A673 (cell line): ENCODE data around the gene FTO. TPM values are rescaled to one million over a fixed set of nuclear protein-coding genes. Genes with fewer than 3 reads are reported as not detected.
"Not testable (repeated sequence)": the region's sequence is repeated elsewhere in the genome, so short reads cannot be mapped to it uniquely, and the experiment has no call there.

Source experiments
- BruUV-seq: library from RNA; stranded (reverse); fragments of 400-500 nt; replicated peaks from 2 replicates; lab custom pipeline; 2021; lab: Mats Ljungman, UMichigan
- CTCF ChIA-PET: fragments of 300-600 bp; sonication (Branson Sonifier 250); formaldehyde crosslinking; loops from one replicate; lab custom pipeline; 2022; ENCODE audit warnings: antibody characterized with exemption; lab: Charles Lee
- POLR2A ChIA-PET: fragments of 300-600 bp; sonication (Branson Sonifier 250); formaldehyde crosslinking; loops from one replicate; lab custom pipeline; 2022; ENCODE audit warnings: antibody characterized with exemption; ENCODE audit not compliant: low non-redundant PET; lab: Charles Lee
- DNase-seq: peaks from one replicate; pipeline ENCODE4 v3.0.0-alpha.2; 2015; ENCODE audit warnings: low spot score
- H3K27ac ChIP-seq: fragments of 200-600 bp; sonication (generic); 2 replicates; pipeline ENCODE4 v1.5.1; 2016; ENCODE audit warnings: mixed run types, low read depth, mild to moderate bottlenecking, mixed read lengths, antibody characterized with exemption, low read length; ENCODE audit not compliant: poor library complexity, severe bottlenecking
- H3K27me3 ChIP-seq: fragments of 200-600 bp; sonication (generic); replicated peaks from 2 replicates; pipeline ENCODE4 v1.6.1; 2017; ENCODE audit warnings: mixed run types, low read depth, mild to moderate bottlenecking, mixed read lengths, antibody characterized with exemption, low read length; ENCODE audit not compliant: insufficient read depth, poor library complexity
- H3K36me3 ChIP-seq: fragments of 200-600 bp; sonication (generic); 2 replicates; pipeline ENCODE4 v1.6.1; 2016; ENCODE audit warnings: mixed run types, mild to moderate bottlenecking, mixed read lengths, antibody characterized with exemption, low read length; ENCODE audit not compliant: insufficient read depth, poor library complexity, severe bottlenecking
- H3K4me1 ChIP-seq: fragments of 200-600 bp; sonication (generic); 2 replicates; pipeline ENCODE4 v1.6.1; 2017; ENCODE audit warnings: mixed run types, mild to moderate bottlenecking, mixed read lengths, antibody characterized with exemption, low read length; ENCODE audit not compliant: insufficient read depth, poor library complexity, severe bottlenecking
- H3K4me3 ChIP-seq: fragments of 200-600 bp; sonication (generic); 2 replicates; pipeline ENCODE4 v1.5.1; 2016; ENCODE audit warnings: low read depth, mixed run types, mild to moderate bottlenecking, mixed read lengths, low read length; ENCODE audit not compliant: poor library complexity, severe bottlenecking
- H3K9me3 ChIP-seq: fragments of 200-600 bp; sonication (generic); 2 replicates; pipeline ENCODE4 v1.6.1; 2016; ENCODE audit warnings: mixed run types, low read depth, mild to moderate bottlenecking, mixed read lengths, antibody characterized with exemption, low read length; ENCODE audit not compliant: poor library complexity, severe bottlenecking
- EZH2 ChIP-seq: fragments of 200-600 bp; sonication (generic); IDR thresholded peaks from 2 replicates; pipeline ENCODE4 v1.6.1; 2017; ENCODE audit warnings: borderline replicate concordance, low read depth, mild to moderate bottlenecking, mixed read lengths, antibody characterized with exemption, low read length; ENCODE audit not compliant: poor library complexity, severe bottlenecking
- intact Hi-C: fragments of 100-400 bp; cut with micrococcal nuclease; formaldehyde crosslinking; loops from one replicate; pipeline ENCODE4 v1.10.0; 2022; ENCODE audit not compliant: unreplicated experiment
- total RNA-seq: library from RNA; stranded (reverse); gene quantifications from 2 replicates; pipeline ENCODE4 v1.2.3, GENCODE V29; 2021
- TF ChIP-seq, protein P1 (sequence below): fragments of 300-800, 200-600 bp; sonication (generic); conservative IDR thresholded peaks from 2 replicates; pipeline ENCODE4 v1.5.1; 2017; ENCODE audit warnings: low read depth, mild to moderate bottlenecking, antibody characterized with exemption, low read length, moderate library complexity, mixed read lengths

FTO gene
- total RNA-seq, 1 experiment from 2014 or later = 73.4 TPM

DNA sequence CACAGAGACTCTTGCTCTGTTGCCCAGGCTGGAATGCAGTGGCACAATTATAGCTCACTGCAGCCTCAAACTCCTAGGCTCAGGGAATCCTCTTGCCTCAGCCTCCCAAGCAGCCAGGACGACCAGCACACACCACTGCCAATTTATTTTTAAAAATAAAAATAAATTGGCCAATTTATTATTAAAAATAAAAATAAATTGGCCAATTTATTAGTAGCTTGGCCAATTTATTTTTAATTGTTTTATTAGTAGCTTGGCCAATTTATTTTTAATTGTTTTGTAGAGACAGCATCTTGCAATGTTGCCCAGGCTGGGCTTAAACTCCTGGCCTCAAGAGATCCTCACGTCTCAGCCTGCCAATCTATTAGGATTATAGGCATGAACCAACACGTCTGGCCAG, 184.3 kb downstream of the FTO start:
- POLR2A ChIA-PET = no interaction called here
- CTCF ChIA-PET = no interaction called here

DNA sequence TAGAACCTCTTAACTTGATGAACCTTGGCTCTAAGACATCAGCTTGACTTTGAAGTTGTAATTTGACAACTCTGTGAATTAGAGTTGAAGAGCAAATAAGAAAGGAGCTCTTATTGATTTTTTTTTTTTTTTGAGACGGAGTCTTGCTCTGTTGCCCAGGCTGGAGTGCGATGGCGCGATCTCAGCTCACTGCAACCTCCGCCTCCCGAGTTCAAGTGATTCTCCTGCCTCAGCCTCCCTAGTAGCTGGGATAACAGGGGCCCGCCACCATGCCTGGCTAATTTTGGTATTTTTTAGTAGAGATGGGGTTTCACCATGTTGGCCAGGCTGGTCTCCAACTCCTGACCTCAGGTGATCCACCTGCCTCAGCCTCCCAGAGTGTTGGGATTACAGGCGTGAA, 186.9 kb downstream of the FTO start:
- not testable (repeated sequence) for DNase-seq, H3K36me3 ChIP-seq, H3K27ac ChIP-seq, H3K9me3 ChIP-seq, H3K27me3 ChIP-seq, H3K4me3 ChIP-seq, BruUV-seq
- ChIA-PET POLR2A (interaction anchor here (0.9 kb wide), 1 partner anchor 36 kb away, joined by 4 read pairs; no protein-coding TSS in a partner anchor), CTCF (interaction anchor here (0.6 kb wide), 1 partner anchor 118 kb away, joined by 3 read pairs; no protein-coding TSS in a partner anchor)
- peaks cover 42% of the 10 kb centered on the region for H3K4me1 ChIP-seq
- intact Hi-C loops = loop anchor here (5.0 to 10.0 kb wide), 5 partner anchors 119 to 1366 kb away; partner anchors contain the start of gene IRX3

More for the DNA sequence above, 184.3 kb downstream of the FTO start:
- H3K9me3 ChIP-seq = no peaks in the 10 kb centered on the region
- no peaks in the 10 kb centered on the region for H3K36me3 ChIP-seq
- H3K27ac ChIP-seq = no peak overlapping the region
- TF ChIP-seq, protein P1, sequence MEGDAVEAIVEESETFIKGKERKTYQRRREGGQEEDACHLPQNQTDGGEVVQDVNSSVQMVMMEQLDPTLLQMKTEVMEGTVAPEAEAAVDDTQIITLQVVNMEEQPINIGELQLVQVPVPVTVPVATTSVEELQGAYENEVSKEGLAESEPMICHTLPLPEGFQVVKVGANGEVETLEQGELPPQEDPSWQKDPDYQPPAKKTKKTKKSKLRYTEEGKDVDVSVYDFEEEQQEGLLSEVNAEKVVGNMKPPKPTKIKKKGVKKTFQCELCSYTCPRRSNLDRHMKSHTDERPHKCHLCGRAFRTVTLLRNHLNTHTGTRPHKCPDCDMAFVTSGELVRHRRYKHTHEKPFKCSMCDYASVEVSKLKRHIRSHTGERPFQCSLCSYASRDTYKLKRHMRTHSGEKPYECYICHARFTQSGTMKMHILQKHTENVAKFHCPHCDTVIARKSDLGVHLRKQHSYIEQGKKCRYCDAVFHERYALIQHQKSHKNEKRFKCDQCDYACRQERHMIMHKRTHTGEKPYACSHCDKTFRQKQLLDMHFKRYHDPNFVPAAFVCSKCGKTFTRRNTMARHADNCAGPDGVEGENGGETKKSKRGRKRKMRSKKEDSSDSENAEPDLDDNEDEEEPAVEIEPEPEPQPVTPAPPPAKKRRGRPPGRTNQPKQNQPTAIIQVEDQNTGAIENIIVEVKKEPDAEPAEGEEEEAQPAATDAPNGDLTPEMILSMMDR = no peak
- TF ChIP-seq EZH2 = no peak
- no peak for DNase-seq
- intact Hi-C loops = no loop called here
- no peak overlapping the region for H3K4me3 ChIP-seq
- BruUV-seq = no TSS peak
- H3K4me1 ChIP-seq = peaks cover 17% of the 10 kb centered on the region
- H3K27me3 ChIP-seq = no peaks in the 10 kb centered on the region

DNA sequence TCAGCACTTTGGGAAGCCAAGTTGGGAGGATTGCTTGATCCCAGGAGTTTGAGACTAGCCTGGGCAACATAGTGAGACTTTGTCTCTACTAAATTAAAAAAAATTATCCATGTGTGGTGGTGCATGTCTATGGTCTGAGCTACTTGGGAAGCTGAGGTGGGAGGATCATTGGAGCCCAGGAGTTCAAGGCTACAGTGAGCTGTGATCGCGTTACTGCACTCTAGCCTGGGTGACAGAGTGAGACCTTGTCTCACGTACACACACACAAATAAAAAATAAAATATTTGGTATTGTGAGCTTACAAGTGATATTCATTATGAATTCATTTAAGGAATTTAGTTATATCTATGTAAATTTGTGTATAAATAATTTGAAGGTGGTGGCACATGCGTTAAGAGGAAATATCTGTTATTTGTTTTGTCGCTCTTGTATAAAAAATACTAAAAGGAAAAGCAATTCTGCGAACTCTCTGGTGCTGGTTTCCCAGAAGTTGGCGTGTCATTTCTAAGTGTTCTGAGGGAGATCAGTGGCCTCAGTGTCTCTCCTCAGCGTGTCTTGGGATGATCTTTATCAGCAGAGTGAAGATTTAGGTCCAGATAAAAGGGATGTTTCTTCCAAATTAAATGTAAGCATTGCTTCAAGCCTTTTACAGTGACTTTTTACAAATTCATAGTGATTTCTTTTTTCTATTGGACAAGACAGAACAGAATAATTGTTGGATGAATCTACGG, 187.6 kb downstream of the FTO start:
- H3K9me3 ChIP-seq = no peaks in the 10 kb centered on the region
- no peak overlapping the region for H3K27ac ChIP-seq
- BruUV-seq = no TSS peak
- ChIA-PET CTCF (interaction anchor here (0.6 to 1.5 kb wide), 2 partner anchors 118 to 119 kb away, joined by 3 to 4 read pairs; no protein-coding TSS in a partner anchor), POLR2A (interaction anchor here (0.6 to 0.9 kb wide), 2 partner anchors 35 to 98 kb away, joined by 4 to 6 read pairs; no protein-coding TSS in a partner anchor)
- H3K27me3 ChIP-seq = no peaks in the 10 kb centered on the region
- intact Hi-C loops = loop anchor here (5.0 to 10.0 kb wide), 5 partner anchors 119 to 1366 kb away; partner anchors contain the start of gene IRX3
- no peak for DNase-seq
- H3K4me1 ChIP-seq = peaks cover 42% of the 10 kb centered on the region
- H3K36me3 ChIP-seq = no peaks in the 10 kb centered on the region
- H3K4me3 ChIP-seq = no peak overlapping the region
- TF ChIP-seq, protein P1 = no peak
- TF ChIP-seq EZH2 = no peak
